ENCODE data around the gene RNU1-2. TPM values are rescaled to one million over a fixed set of nuclear protein-coding genes. Genes with fewer than 3 reads are reported as not detected.
A peak's percentile ranks its signal among the peaks of the same experiment; 100 is the strongest.
"Not testable (repeated sequence)": the region's sequence is repeated elsewhere in the genome, so short reads cannot be mapped to it uniquely, and the experiment has no call there.

RNU1-2 gene
- total RNA-seq: 1,000 to 10,000 TPM; 1,730 to 2,232 TPM

DNA sequence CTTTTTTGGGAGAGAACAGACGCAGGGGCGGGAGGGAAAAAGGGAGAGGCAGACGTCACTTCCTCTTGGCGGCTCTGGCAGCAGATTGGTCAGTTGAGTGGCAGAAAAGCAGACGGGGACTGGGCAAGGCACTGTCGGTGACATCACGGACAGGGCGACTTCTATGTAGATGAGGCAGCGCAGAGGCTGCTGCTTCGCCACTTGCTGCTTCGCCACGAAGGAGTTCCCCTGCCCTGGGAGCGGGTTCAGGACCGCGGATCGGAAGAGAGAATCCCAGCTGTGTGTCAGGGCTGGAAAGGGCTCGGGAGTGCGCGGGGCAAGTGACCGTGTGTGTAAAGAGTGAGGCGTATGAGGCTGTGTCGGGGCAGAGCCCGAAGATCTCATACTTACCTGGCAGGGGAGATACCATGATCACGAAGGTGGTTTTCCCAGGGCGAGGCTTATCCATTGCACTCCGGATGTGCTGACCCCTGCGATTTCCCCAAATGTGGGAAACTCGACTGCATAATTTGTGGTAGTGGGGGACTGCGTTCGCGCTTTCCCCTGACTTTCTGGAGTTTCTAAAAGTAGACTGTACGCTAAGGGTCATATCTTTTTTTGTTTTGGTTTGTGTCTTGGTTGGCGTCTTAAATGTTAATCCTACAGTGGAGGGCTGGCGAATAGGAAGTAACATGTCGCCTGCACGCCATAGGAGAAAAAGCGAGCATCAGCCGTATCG, at the start of gene RNU1-2:
Gene RNU1-2 (plus strand): TSS at position 383 of the 718 bp plus-strand sequence.
- H3K9me3 Mint-ChIP-seq (ENCODE audit: insufficient read depth): not testable (repeated sequence)

DNA sequence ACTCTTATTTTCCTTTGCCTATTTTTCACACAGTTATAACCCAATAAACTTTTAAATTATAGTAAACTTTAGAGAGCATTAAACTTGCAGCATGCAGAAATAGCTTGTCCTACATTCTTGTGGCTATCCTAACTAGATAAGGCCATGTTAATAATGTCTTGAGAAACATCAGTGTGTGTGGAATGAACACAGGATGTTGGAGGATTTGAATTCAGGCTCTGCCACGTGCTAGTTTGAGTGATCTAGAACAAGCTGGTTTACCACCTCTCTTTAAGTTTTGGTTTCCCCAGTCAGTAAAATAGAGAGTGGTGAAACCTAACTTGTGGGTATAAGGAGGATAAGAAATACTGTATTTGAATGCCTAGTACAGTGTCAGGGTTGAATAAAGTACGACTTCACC, 39.6 kb upstream of the RNU1-2 start:
- POLR2A ChIA-PET; DNase-seq; H3K9me3 Mint-ChIP-seq (ENCODE audit: insufficient read depth); ATAC-seq; H3K4me1 Mint-ChIP-seq (ENCODE audit: low read depth); H3K27me3 Mint-ChIP-seq (ENCODE audit: low read depth); CTCF ChIA-PET; H3K4me3 Mint-ChIP-seq; H3K36me3 Mint-ChIP-seq (ENCODE audit: low read depth); H3K27ac Mint-ChIP-seq: not testable (repeated sequence)

More for the DNA sequence above, at the start of gene RNU1-2:
- Mint-ChIP-seq H3K4me1 (ENCODE audit: low read depth) (peaks cover 18% of the 10 kb centered on the region), H3K27ac (peak within 1 kb of the TSS; percentile 100), H3K4me3 (peak within 1 kb of the TSS; percentile 70), H3K27me3 (ENCODE audit: low read depth) (peaks cover 13% of the 10 kb centered on the region)
- POLR2A ChIA-PET: interaction anchor here (0.7 to 2.5 kb wide), 6 partner anchors 8 to 271 kb away, joined by 3 to 37 read pairs (median 4); partner anchors contain the start of gene CROCC
- DNase-seq: peak; percentile 84
- CTCF ChIA-PET; H3K36me3 Mint-ChIP-seq (ENCODE audit: low read depth): not testable (repeated sequence)
- ATAC-seq: peak; percentile 100

DNA sequence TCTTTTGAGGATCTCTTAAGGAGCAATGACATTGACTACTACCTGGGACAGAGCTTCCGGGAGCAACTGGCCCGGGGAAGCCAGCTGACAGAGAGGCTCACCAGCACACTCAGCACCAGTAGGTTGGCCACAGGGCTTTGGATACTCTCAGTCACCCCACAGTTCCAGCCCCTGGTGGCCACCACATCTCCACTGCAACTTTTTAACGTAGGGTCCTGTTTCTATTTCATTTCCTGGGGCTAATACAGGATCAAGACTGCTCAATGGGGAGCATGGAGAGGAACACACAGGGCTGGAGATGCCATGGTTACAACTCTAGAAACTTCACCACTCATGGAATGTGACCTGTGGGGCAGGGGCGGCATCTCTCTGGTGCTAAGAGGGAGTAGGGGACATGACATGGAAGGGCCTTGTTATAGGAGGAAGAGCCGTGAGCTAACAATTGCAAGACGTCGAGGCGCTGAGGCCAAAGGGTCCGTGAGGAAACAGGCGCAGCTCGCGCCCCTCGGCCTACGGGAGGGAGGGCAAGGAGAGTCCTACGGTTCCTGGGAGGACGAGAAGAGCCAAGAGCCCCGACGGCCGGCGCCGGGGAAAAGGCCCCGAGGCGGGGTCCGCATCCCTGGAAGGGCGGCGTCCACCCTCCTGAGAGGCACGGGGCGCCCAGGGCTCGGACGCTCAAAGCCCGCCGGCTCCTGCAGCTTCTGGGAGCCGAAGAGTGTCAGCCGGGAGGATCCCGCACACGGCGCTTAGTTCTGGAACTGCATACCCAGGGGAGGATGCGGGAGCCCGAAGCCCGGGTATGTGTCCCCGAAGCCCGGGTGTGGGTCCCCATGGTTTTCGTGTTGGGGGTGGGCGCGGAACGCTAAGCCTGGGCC, 36.4 kb upstream of the RNU1-2 start:
- DNase-seq; POLR2A ChIA-PET; H3K9me3 Mint-ChIP-seq (ENCODE audit: insufficient read depth); CTCF ChIA-PET; H3K27ac Mint-ChIP-seq; H3K27me3 Mint-ChIP-seq (ENCODE audit: low read depth); H3K36me3 Mint-ChIP-seq (ENCODE audit: low read depth); H3K4me1 Mint-ChIP-seq (ENCODE audit: low read depth); ATAC-seq; H3K4me3 Mint-ChIP-seq: not testable (repeated sequence)

DNA sequence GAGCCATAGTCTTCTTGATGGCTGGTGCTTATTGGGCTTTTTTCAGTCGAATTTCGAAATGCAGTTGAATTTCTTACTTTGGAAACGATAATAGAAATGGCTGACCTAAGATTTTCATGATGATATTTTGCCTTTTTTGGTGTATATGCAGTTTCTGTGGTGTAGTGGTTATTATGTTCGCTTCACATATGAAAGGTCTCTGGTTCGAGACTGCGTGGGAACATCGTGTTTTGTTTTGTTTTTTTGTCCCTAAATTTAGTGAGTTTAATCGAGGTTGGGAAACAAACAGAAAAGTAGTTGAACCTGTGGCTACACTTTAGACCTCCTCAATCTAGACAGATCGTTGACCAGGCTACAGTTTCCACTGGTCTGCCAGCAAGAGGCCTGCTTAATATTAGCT, 35.7 kb upstream of the RNU1-2 start:
- H3K36me3 Mint-ChIP-seq (ENCODE audit: low read depth); DNase-seq; CTCF ChIA-PET; H3K4me3 Mint-ChIP-seq; H3K27ac Mint-ChIP-seq; ATAC-seq; H3K9me3 Mint-ChIP-seq (ENCODE audit: insufficient read depth); POLR2A ChIA-PET; H3K27me3 Mint-ChIP-seq (ENCODE audit: low read depth); H3K4me1 Mint-ChIP-seq (ENCODE audit: low read depth): not testable (repeated sequence)

DNA sequence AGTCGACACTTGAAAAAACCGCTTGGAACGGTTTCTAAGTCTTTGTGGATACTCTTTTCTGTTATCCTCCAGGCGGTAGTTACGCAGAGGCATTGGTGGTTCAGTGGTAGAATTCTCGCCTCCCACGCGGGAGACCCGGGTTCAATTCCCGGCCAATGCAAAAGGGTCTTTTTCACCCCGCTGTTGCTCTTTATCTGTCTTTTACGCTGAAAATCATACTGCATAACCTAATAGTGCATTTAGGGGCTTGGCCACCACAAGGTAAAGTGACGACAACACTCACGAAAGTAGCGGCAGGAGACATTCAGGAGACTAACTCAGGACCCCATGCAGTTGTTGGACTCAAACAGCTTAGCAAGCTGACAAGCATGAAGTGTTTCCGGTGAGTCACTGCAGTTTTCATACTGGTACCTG, 33.9 kb upstream of the RNU1-2 start:
- H3K36me3 Mint-ChIP-seq (ENCODE audit: low read depth); H3K27me3 Mint-ChIP-seq (ENCODE audit: low read depth); H3K4me3 Mint-ChIP-seq; CTCF ChIA-PET; H3K4me1 Mint-ChIP-seq (ENCODE audit: low read depth); POLR2A ChIA-PET; H3K27ac Mint-ChIP-seq; ATAC-seq; DNase-seq; H3K9me3 Mint-ChIP-seq (ENCODE audit: insufficient read depth): not testable (repeated sequence)

DNA sequence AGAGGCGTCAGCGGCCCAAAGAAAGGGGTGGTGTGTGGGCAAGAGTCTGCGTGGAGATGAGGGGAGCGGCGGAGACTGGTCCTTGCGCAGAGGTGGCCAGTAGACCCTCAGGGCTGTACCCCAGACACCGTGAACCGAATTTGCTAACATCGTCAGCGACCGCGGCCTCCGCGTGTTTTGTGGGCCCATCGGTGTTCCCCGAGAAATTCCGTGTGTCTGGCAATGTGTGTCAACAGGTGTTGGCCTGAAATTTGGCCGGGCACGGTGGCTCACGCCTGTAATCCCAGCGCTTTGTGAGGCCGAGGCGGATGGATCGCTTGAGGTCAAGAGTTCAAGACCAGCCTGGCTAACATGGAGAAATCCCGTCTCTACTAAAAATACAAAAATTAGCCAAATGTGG, 33.4 kb upstream of the RNU1-2 start:
- ATAC-seq; DNase-seq; POLR2A ChIA-PET; CTCF ChIA-PET; H3K4me1 Mint-ChIP-seq (ENCODE audit: low read depth); H3K9me3 Mint-ChIP-seq (ENCODE audit: insufficient read depth); H3K27ac Mint-ChIP-seq; H3K36me3 Mint-ChIP-seq (ENCODE audit: low read depth); H3K4me3 Mint-ChIP-seq; H3K27me3 Mint-ChIP-seq (ENCODE audit: low read depth): not testable (repeated sequence)

DNA sequence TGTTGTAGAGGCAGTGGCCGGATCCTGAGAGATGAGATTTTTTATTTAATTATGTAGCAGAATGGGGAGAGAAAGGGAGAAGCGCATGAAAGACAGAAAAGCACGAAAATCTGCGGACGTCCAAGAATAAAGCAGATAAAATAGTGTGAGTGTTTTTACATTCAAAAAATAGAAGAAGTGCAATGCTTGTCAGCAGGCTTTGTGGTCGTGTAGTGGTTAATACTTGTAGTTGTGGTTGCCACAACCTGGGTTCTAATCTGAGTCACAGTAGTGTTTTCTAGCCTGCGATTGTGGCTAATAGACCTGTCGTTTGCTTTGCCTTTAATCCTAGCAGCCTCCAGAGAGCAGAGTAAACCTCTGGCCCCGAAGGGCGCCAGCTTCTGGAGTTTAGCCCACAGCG, 32.8 kb upstream of the RNU1-2 start:
- ATAC-seq: not testable (repeated sequence)

DNA sequence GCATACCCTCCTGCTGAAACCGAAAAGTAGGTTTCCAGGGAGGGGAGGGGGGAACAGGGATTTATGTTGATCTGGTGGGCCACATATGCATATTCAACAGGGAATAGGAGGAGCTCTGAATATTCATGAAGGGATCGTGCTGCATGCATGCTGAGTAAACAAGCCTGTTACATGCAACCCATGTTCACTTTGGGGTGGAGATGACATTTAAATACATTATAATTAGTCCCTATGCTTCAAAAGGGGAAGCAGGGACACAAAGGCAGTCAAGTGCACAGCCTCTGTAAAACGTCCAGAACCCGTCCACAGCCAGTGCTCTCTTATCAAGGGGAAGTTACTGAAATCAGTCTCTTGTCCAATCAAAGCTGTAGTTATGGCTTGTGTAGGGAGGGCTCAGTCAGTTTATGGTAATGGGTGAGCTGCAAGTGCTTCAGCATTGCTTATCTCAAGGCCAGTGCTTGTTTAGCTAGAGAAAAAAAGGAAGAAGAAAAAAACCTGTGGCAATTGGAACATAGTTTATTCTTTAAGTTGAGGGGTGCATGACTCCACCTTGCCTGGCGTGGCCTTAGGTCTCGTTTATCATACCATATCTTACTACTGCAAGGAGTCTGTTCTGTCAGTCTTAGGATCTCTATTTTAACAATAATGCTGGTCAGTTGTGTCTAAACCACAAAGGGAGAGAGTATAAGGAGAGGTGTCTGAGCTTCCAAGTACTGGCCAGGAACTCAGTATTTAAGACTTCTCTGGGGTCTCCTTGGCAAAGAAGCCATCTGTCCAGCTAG, 28.7 kb upstream of the RNU1-2 start:
- peaks cover 10% of the 10 kb centered on the region for H3K27me3 Mint-ChIP-seq (ENCODE audit: low read depth)
- ATAC-seq; H3K27ac Mint-ChIP-seq; H3K9me3 Mint-ChIP-seq (ENCODE audit: insufficient read depth); POLR2A ChIA-PET; H3K4me1 Mint-ChIP-seq (ENCODE audit: low read depth); H3K36me3 Mint-ChIP-seq (ENCODE audit: low read depth); H3K4me3 Mint-ChIP-seq; CTCF ChIA-PET; DNase-seq: not testable (repeated sequence)

More for the DNA sequence above, 32.8 kb upstream of the RNU1-2 start:
- POLR2A ChIA-PET; CTCF ChIA-PET; H3K36me3 Mint-ChIP-seq (ENCODE audit: low read depth); H3K27ac Mint-ChIP-seq; H3K4me3 Mint-ChIP-seq; H3K27me3 Mint-ChIP-seq (ENCODE audit: low read depth); H3K4me1 Mint-ChIP-seq (ENCODE audit: low read depth); DNase-seq; H3K9me3 Mint-ChIP-seq (ENCODE audit: insufficient read depth): not testable (repeated sequence)

DNA sequence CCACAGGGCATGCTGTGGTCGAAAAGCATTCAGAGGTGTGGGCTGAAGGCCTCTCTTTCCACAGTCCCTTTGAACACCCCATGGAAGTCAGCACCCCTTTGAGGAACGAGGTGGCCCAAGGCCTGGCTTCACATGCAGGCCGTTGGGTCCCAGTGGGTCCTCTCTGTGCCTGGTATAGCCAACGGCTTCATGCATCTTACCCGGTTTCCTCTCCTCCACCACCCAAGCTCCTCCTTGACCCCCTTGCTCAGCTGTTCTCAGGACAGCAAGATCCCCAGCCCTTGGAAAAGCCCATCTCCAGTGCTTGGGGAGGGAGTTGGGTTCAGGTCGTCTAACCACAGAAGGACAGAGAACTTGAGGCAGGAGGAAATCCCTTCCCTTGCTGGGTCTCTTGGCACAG, 27.0 kb upstream of the RNU1-2 start:
- H3K9me3 Mint-ChIP-seq (ENCODE audit: insufficient read depth); POLR2A ChIA-PET; H3K27ac Mint-ChIP-seq; DNase-seq; CTCF ChIA-PET; H3K4me1 Mint-ChIP-seq (ENCODE audit: low read depth); H3K36me3 Mint-ChIP-seq (ENCODE audit: low read depth); H3K4me3 Mint-ChIP-seq; ATAC-seq: not testable (repeated sequence)
- H3K27me3 Mint-ChIP-seq (ENCODE audit: low read depth): peaks cover 16% of the 10 kb centered on the region

DNA sequence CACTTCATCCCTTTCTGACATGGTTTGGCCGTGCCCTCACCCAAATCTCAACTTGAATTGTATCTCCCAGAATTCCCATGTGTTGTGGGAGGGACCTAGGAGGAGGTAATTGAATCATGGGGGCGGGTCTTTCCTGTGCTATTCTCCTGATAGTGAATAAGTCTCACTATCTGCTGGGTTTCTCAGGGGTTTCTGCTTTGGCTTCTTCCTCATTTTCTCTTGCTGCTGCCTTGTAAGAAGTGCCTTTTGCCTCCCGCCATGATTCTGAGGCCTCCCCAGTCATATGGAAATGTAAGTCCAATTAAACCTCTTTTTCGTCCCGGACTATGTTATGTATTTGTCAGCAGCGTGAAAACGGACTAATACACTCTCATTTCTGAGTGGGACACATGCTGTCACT, 25.8 kb upstream of the RNU1-2 start:
- H3K9me3 Mint-ChIP-seq (ENCODE audit: insufficient read depth); H3K36me3 Mint-ChIP-seq (ENCODE audit: low read depth); H3K4me3 Mint-ChIP-seq; H3K27ac Mint-ChIP-seq; DNase-seq; CTCF ChIA-PET; H3K4me1 Mint-ChIP-seq (ENCODE audit: low read depth); ATAC-seq; POLR2A ChIA-PET: not testable (repeated sequence)
- H3K27me3 Mint-ChIP-seq (ENCODE audit: low read depth): peaks cover 14% of the 10 kb centered on the region

DNA sequence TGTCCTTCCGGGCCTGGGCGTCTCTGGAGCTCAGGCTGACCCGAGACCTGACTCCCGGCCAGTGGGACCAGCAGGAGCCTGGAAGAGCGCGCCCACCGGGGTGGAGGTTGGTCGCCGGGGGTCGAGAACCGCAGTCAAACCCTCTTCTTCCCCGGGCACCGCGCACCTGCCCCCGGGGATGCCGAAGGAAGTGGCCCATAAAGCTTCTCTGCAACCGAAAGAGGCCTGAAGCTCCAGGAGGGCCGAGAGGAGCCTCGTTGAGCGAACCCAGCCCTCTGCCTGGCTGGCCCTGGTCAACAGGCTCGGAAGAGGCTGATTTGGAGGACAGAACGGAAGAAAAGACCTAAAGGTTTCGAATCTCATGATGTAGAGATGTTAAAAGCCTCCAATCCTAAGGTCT, 24.6 kb upstream of the RNU1-2 start:
- CTCF ChIA-PET; POLR2A ChIA-PET; H3K4me3 Mint-ChIP-seq; H3K9me3 Mint-ChIP-seq (ENCODE audit: insufficient read depth); DNase-seq; H3K27ac Mint-ChIP-seq; H3K36me3 Mint-ChIP-seq (ENCODE audit: low read depth); H3K4me1 Mint-ChIP-seq (ENCODE audit: low read depth); ATAC-seq: not testable (repeated sequence)
- peaks cover 23% of the 10 kb centered on the region for H3K27me3 Mint-ChIP-seq (ENCODE audit: low read depth)

Data from activated CD8-positive, alpha-beta T cell treated with anti-CD3 and anti-CD28 coated beads, Interleukin-2, amount 10 ng/mL, durations not matched to agents 7 days and 5 days (primary cell).